Embryonic facial prominence (tissue), 1 donor: ENCODE data around the gene SNRPB2.

ENCODE experiments used
- DNase-seq: peaks from one replicate; pipeline ENCODE4 v3.0.0-alpha.2; 2016; ENCODE audit errors: extremely low spot score

The SNRPB2 gene

DNA sequence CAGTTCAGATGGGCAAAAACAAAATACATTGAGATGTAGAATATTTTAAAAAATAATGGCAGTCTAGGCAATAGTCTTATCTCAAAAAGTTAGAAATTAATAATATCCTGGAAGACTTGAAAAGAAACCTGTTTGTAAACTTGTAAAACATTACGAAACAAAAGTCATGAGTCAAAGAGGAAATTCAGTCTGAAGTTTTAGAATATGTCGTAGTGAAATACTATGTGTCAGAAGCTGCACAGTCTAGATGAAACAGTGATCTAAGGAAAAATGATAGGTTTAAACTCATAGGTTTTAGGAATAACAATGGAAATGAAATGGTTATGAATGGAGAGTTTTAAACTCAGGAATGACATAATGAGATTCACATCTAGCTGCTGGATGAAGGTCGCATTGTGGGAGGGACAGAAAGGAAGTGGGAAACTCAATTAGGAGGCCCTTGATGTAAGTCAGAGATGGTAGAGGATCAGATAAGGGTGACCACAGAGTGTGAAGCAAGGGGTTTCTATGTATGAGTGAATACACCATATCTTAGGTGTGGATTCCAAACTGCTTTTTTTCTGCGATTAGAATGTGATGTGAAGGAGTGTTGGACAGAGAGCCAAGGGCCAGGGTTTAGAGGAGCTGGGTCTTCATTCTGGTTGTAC is 2.8 kb downstream of the SNRPB2 start:
- DNase-seq: no peak

DNA sequence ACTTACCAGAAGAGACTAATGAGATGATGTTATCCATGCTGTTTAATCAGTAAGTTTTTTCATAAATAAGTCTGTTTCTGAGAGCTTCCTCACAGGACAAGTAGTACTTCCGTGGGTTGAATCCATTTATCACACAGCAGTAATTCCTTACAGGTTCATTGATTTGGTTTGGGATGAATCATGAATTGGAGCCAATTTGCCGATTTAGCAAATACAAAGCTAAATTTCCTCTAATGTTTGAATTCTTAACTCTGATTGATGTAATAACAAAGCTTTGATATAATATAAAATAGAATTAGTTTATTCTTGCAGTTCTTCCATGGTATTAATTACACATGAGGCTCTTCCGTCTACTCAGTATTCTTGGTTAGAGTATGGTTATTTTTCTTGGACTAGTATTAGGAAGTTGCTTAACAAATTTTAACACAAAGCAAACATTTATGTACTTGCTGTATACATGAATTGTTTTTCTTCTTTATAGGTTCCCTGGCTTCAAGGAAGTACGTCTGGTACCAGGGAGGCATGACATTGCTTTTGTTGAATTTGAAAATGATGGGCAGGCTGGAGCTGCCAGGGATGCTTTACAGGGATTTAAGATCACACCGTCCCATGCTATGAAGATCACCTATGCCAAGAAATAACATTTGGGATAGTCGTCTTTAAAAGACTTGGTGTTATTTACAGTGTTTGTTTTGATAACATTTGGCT is 10.7 kb downstream of the SNRPB2 start:
- no peak for DNase-seq

DNA sequence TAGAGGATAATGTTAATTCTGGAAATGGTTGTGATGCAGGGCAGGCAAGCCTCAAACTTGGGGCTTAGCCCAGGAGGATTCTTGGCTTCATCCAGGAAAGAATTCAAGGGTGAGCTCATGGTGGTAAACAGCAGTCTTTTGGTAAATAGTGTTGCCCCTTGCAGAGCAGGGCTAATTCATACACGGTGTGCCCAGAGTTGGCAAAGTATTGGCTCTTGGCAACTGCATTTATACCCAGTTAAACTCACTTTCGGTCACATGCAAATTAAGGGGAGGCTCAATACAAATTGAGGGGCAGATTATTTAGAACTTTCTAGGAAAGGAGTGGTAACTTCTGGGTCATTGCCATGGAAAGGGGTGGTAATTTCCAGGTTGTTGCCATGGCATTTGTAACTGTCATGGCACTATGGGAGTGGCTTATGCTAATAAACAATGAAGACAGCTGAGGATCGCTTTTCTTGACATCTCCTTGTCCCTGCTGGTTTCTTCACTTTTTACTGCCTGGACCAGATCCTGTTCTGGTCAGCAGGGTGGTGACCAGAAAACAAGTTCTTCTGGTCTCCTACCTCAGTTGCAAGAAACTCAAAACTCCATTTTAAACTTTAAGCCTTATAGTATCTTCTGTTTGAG is 14.5 kb downstream of the SNRPB2 start:
- DNase-seq: no peak

- no peak for DNase-seq
These were observed 15.4 kb downstream of the SNRPB2 start for GRCh38 chr20:16745204-16745603.

DNA sequence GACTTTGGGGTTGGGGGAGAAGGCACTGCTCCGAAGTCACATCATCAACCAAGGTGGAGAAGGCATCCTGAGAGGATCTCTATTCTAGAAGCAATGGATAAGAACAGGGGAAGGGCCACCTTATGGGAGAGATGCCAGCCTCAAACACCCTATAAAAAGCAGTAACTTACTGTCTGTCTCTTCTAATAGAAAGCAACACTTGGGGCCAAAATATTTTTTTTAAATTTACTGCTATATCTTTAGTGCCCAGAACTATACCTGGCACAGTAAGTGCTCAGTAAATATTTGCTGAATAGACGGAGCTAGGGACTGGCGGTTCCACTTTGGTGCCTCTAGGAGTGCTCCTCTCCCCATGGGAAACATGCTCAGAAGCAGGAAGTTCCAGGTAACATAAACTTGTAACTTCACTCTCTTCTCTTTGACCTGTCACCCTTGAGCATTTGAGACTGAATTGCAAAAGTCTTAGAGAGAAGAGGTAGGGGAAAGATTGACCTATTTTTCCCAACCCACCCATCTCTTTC is 17.5 kb downstream of the SNRPB2 start:
- DNase-seq: no peak

- no peak for DNase-seq
These were observed 18.6 kb downstream of the SNRPB2 start, which contains the start of gene OTOR for GRCh38 chr20:16748308-16748900. Gene OTOR (plus strand): TSS chr20:16748358. CDS start chr20:16748402, 44 bp downstream.

DNA sequence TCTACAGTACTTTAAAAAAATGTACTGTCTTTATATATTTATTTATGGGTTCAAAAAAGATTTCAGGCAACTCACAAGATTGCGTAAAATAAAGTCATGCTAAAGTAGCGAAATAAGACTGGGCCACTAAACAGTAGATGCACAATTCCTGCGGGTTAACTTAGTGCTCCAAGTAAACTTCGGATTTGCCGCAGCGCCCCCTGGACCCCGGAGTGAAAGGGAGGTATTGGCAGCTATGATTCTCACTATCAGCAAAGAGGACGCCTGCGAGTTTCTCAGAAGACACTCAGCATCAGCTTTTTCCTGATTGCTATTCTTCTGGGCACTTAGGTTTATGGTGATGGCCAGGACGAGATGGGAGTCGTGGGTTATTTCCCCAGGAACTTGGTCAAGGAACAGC is 19.7 kb downstream of the SNRPB2 start:
- DNase-seq: no peak

DNA sequence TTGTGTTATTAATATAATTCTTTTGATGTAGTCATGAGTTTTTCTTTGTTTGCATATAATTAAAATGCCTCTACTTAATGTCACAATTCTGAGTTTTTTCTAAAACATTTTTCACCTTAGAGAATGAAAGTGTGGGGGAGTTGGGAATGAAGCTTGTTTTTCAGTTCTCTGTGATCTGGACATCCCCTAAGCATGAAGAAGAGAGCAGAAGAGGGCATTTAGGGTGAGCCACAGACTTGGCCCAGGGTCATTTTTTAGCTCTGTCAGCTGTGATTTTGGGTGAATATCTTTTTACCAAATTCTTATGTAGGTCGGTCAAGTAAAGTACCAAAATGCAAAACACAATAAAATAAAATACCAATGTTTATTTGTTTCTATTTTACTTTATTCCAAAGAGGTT is 22.3 kb downstream of the SNRPB2 start:
- DNase-seq: no peak

- DNase-seq: no peak
These were observed 23.1 kb downstream of the SNRPB2 start for GRCh38 chr20:16752901-16753300.

DNA sequence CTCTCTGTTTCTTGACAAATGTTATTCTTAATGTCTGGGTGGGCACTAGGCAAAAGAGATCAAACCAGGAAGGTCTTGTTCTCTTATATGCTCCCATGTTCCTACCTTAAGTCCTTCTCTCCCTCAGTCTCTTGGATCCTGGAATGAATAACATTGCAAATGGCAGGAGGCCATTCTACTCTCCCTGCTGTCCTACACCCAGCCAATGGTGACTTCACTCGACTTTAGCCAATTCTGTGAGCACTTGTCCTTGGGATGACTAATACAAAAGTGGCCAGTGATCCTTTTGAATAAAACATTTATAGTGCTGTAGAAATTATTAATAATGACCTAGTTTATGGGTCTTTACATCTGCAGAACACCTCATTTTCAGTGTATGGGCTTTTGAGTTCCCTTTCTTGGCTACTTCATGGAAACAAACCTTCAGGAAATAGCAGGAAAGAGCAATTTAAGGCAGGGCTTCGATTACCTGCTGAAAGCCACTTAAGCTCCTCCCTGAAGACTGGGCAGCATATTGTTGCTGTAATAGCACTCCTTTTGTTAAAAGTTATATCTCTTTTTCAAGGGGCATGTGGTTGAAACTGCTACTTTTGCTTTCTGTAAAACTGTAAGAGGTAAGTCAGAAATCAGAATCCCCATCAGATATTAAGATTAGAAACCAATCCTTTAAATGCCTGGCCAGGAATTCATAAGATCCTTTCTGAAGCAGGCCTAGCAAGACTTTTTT is 28.8 kb downstream of the SNRPB2 start:
- no peak for DNase-seq

DNA sequence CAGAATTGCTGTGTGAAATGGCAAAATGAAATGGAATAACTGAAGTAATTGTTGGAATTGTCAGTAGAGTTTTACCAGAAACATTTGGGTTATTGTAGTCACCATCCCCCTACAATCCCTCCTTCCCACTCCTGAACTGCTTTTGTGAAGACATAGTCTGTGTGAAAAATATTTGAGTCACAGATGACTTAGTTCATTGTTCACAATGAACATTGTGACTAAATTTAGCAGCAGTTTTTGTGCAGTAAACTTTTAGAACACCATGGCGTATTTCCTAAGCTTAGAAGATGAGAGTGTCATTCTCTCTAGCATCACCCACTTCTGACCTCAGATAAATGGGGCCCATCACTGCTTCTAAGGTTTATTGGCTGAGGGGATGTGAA is 29.3 kb downstream of the SNRPB2 start:
- no peak for DNase-seq

DNA sequence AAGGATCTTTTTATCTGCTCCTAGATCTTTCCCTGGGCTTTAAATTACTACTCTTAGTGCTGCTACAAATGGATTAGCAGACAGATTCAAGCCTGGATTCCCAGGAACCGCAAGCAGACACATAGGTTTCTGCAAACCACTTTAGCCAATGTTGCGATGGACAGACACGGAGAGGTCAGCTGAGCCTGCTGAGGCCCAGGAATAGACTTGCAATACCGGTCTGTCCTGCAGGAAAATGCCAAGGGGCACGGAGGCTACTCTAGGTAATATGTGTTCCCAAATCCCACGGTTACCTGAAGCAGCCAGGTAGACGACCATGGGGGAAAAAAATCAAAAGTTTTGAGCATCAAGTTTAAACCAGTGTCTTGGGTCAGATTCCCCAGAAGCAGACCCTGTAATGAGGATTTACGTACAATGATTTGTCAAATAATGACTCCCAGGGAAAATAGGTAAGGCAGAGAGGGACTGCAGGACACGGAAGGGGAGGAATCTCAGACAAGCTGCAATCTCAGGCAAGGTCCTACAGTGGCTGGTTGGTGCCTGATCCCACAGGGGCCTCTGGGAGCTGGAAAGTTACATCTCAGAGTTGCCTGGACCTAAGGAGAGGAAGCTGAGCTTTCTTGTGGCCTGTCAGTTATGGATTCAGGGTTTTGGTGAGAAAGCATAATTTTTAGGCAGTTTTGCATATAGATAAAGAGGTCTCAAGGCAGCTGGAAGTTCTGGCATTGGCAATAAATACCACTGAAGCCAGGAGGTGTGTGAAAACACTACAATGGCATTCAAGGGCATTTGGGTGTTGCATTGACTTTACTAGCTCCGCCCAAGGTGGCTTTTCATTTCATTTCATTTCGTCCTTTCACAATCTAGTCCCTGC is 30.8 kb downstream of the SNRPB2 start:
- no peak for DNase-seq

- peak; percentile 66 for DNase-seq
These were observed 31.5 kb downstream of the SNRPB2 start for GRCh38 chr20:16761305-16761829.

- no peak for DNase-seq
These were observed 34.7 kb downstream of the SNRPB2 start for GRCh38 chr20:16764560-16764959.

DNA sequence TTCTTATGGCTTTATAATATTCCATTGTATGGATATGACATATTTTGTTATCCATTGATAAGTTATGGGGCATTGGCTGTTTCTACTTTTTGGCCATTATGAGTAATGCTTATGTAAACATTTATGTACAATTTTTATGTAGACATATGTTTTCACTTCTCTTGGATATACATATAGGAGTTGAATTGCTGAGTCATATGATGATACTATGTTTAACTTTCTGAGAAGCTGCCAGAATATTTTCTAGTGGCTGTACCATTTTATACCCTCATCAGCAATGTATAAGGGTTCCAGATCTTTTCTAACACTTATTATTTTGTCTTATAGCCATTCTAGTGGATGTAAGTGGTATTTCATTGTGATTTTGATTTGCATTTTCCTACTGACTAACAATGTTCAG is 41.4 kb downstream of the SNRPB2 start:
- no peak for DNase-seq

DNA sequence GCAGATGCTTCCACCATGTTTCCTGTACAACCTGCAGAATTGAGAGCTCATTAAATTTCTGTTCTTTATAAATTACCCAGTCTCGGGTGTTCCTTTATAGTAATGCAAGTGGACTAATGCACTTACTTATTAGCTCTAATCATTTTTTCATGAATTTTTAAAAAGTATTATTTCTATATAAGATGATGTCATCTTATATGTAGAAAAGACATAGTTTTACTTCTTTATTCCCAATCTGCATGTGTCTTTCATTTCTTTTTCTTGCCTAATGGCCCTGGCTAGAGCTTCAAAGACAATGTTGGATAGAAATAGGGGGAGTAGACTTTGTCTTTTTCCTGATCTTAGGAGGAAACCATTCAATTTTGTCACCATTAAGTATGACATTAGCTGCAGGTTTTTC is 46.1 kb downstream of the SNRPB2 start:
- DNase-seq: no peak

GRCh38 chr20:16777126-16777525 is 47.3 kb downstream of the SNRPB2 start:
- DNase-seq: no peak

- DNase-seq: no peak
These were observed 48.3 kb downstream of the SNRPB2 start for GRCh38 chr20:16778159-16778558.

DNA sequence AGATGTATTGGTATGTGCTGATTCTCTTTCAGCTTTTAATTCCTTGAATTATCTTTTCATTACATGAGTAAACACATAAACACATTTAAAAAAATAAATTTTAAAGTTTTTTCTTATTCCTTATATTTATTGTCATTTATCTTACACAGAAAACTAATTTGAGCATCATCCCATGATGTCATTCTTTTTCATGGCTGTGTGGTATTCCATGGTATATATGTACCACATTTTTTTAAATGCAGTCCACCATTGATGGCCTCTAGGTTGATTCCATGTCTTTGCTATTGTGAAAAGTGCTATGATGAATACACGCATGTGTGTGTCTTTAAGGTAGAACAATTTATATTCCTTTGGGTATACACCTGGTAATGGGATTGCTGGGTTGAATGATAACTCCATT is 51.7 kb downstream of the SNRPB2 start:
- no peak for DNase-seq

DNA sequence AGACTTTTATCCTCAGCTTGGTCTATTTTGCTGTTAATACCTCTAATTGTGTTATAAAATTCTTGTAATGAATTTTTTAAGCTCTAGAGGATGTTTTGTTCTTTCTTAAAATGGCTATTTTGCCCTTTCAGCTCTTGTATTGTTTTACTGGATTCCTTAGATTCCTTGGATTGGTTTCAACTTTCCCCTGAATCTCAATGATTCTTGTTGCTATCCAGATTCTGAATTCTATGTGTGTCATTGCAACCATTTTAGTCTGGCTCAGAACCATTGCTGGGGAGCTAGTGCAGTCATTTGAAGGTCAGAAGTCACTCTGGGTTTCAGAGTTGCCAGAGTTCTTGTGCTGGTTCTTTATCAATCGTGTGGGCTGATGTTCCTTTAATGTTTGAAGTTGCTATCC is 55.4 kb downstream of the SNRPB2 start:
- DNase-seq: no peak
